OCI-LY7 (cell line): ENCODE results near the gene STATH. TPM values are rescaled to one million over a fixed set of nuclear protein-coding genes. Genes with fewer than 3 reads are reported as not detected.

ENCODE experiments used
- BruUV-seq: library from RNA; stranded (reverse); fragments of 400-500 nt; replicated peaks from 2 replicates; lab custom pipeline; 2021; lab: Mats Ljungman, UMichigan
- CTCF ChIA-PET: fragments of 300-600 bp; sonication (Branson Sonifier 250); formaldehyde crosslinking; loops from one replicate; lab custom pipeline; 2022; ENCODE audit warnings: antibody characterized with exemption; ENCODE audit not compliant: unreplicated experiment; lab: Charles Lee
- POLR2A ChIA-PET: fragments of 300-600 bp; sonication (Branson Sonifier 250); formaldehyde crosslinking; loops from one replicate; lab custom pipeline; 2022; ENCODE audit warnings: antibody characterized with exemption; lab: Charles Lee
- DNase-seq: peaks from one replicate; pipeline ENCODE4 v3.0.0-alpha.2; 2015; ENCODE audit warnings: low spot score
- H2AFZ ChIP-seq: fragments of 200-600 bp; sonication (generic), shearing (Covaris generic); 2 replicates; pipeline ENCODE4 v1.6.1; 2014; ENCODE audit warnings: mild to moderate bottlenecking, antibody characterized with exemption, low read length, moderate library complexity
- H3K27ac ChIP-seq: fragments of 200-600 bp; sonication (generic); 2 replicates; pipeline ENCODE4 v1.5.1; 2014; ENCODE audit warnings: mixed run types, low read depth, mild to moderate bottlenecking, moderate library complexity, low read length, inconsistent platforms; ENCODE audit not compliant: poor library complexity, severe bottlenecking
- H3K36me3 ChIP-seq: fragments of 200-600 bp; sonication (generic); 2 replicates; pipeline ENCODE4 v1.6.1; 2014; ENCODE audit warnings: mild to moderate bottlenecking, antibody characterized with exemption, low read length, moderate library complexity, mixed read lengths; ENCODE audit not compliant: insufficient read depth
- H3K4me1 ChIP-seq: fragments of 200-600 bp; sonication (generic); 2 replicates; pipeline ENCODE4 v1.5.1; 2014; ENCODE audit warnings: mild to moderate bottlenecking, low read length; ENCODE audit not compliant: insufficient read depth, poor library complexity, severe bottlenecking
- H3K4me2 ChIP-seq: fragments of 200-600 bp; sonication (generic); 2 replicates; pipeline ENCODE4 v1.6.1; 2014; ENCODE audit warnings: mild to moderate bottlenecking, low read length
- H3K4me3 ChIP-seq: fragments of 200-600 bp; sonication (generic); 2 replicates; pipeline ENCODE4 v1.5.1; 2014; ENCODE audit warnings: mild to moderate bottlenecking, low read depth, low read length; ENCODE audit not compliant: poor library complexity, severe bottlenecking
- H3K79me2 ChIP-seq: fragments of 200-600 bp; sonication (generic); 2 replicates; pipeline ENCODE4 v1.6.1; 2016; ENCODE audit warnings: low read depth, mild to moderate bottlenecking, low read length, moderate library complexity, mixed read lengths; ENCODE audit not compliant: insufficient read depth
- H3K9me2 ChIP-seq: fragments of 200-600 bp; sonication (generic); 2 replicates; pipeline ENCODE4 v1.6.1; 2016; ENCODE audit warnings: mild to moderate bottlenecking, low read length, mixed read lengths; ENCODE audit not compliant: insufficient read depth
- H3K9me3 ChIP-seq: fragments of 200-600 bp; sonication (generic); 2 replicates; pipeline ENCODE4 v1.6.1; 2014; ENCODE audit warnings: mild to moderate bottlenecking, mixed run types, low read length, mixed read lengths
- H4K20me1 ChIP-seq: fragments of 200-600 bp; sonication (generic); 2 replicates; pipeline ENCODE4 v1.6.1; 2014; ENCODE audit warnings: mild to moderate bottlenecking, antibody characterized with exemption, low read length, moderate library complexity, mixed read lengths; ENCODE audit not compliant: insufficient read depth
- EZH2phosphoT487 ChIP-seq: fragments of 200-600 bp; sonication (generic); IDR thresholded peaks from 2 replicates; pipeline ENCODE4 v1.6.1; 2018; ENCODE audit warnings: low read depth, borderline replicate concordance, mild to moderate bottlenecking, mixed run types, antibody characterized with exemption, low read length, moderate library complexity, mixed read lengths
- intact Hi-C: fragments of 100-400 bp; cut with micrococcal nuclease; formaldehyde crosslinking; loops from one replicate; pipeline ENCODE4 v1.10.0; 2022; ENCODE audit not compliant: unreplicated experiment
- total RNA-seq, 2 experiments: library from RNA; depleted of rRNA in 1 of 2; stranded (reverse); fragments of >200 nt in 1 of 2; shearing (Covaris generic) in 1 of 2; gene quantifications; 2 replicates each; pipeline ENCODE4 v1.2.3, GENCODE V29; 2014 to 2022
- TF ChIP-seq, protein P1 (sequence below): fragments of 200-600 bp; sonication (generic); conservative IDR thresholded peaks from 2 replicates; pipeline ENCODE4 v1.5.1; 2014; ENCODE audit warnings: mild to moderate bottlenecking, antibody characterized with exemption, low read length, moderate library complexity, mixed read lengths

Gene STATH
- total RNA-seq, 2 experiments from 2014 or later: not detected

DNA sequence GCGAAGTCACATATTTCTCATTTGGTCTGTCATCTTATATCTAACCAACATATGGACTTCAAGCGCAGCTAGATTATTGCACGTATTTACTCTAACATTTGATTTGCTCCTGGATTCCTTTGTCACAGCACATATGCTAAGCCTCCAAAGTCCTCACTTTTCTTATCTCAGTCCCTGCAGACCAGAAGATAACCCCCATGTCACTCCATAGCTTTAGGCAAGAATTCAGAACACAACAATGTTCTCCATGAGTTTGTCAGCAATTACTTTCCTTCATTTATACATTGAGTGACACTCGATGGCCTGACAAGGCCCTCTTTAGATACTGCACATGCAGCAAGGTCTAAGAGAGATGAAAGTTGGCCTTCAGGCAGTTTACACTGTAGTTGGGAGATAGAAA is 4.8 kb upstream of the STATH start:
- no peaks in the 10 kb centered on the region for H3K9me3 ChIP-seq
- H3K4me3 ChIP-seq: no peak overlapping the region
- H4K20me1 ChIP-seq: no peaks in the 10 kb centered on the region
- DNase-seq: no peak
- H3K27ac ChIP-seq: no peak overlapping the region
- BruUV-seq: no TSS peak
- H3K79me2 ChIP-seq: no peaks in the 10 kb centered on the region
- ChIA-PET POLR2A (no interaction called here), CTCF (no interaction called here)
- H3K4me2 ChIP-seq: no peak overlapping the region
- intact Hi-C loops: no loop called here
- H3K36me3 ChIP-seq: no peaks in the 10 kb centered on the region
- no peak overlapping the region for H2AFZ ChIP-seq
- TF ChIP-seq, protein P1, sequence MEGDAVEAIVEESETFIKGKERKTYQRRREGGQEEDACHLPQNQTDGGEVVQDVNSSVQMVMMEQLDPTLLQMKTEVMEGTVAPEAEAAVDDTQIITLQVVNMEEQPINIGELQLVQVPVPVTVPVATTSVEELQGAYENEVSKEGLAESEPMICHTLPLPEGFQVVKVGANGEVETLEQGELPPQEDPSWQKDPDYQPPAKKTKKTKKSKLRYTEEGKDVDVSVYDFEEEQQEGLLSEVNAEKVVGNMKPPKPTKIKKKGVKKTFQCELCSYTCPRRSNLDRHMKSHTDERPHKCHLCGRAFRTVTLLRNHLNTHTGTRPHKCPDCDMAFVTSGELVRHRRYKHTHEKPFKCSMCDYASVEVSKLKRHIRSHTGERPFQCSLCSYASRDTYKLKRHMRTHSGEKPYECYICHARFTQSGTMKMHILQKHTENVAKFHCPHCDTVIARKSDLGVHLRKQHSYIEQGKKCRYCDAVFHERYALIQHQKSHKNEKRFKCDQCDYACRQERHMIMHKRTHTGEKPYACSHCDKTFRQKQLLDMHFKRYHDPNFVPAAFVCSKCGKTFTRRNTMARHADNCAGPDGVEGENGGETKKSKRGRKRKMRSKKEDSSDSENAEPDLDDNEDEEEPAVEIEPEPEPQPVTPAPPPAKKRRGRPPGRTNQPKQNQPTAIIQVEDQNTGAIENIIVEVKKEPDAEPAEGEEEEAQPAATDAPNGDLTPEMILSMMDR: no peak
- no peak for TF ChIP-seq EZH2phosphoT487
- H3K9me2 ChIP-seq: no peaks in the 10 kb centered on the region
- H3K4me1 ChIP-seq: no peaks in the 10 kb centered on the region

DNA sequence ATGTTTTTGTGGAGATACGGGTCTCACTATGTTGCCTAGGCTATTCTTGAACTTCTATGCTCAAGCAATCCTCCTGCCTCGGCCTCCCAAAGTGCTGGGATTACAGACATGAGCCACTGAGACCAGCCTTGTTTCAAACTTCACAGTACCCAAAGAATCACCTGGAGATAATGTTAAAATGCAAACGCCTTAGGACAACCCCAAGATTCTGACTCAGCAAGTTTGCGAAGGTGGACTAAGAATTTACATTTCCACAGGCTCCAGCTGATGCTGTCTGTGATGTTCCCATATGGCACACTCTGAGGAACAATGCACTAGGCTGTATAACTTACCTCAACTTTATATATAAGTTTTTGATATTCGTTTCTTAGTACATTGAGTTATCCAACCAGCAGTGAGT is 984 bp upstream of the STATH start:
- ChIA-PET POLR2A (interaction anchor here (0.5 kb wide), 1 partner anchor 24 kb away, joined by 3 read pairs; no protein-coding TSS in a partner anchor), CTCF (no interaction called here)
- Histone ChIP-seq H3K4me2 (no peak overlapping the region), H3K79me2 (no peaks in the 10 kb centered on the region), H3K27ac (no peak overlapping the region), H3K9me3 (no peaks in the 10 kb centered on the region), H3K9me2 (no peaks in the 10 kb centered on the region), H3K4me1 (no peaks in the 10 kb centered on the region), H3K36me3 (no peaks in the 10 kb centered on the region), H4K20me1 (no peaks in the 10 kb centered on the region), H3K4me3 (no peak overlapping the region), H2AFZ (no peak overlapping the region)
- no peak for DNase-seq
- intact Hi-C loops: no loop called here
- TF ChIP-seq EZH2phosphoT487: no peak
- TF ChIP-seq, protein P1: no peak
- BruUV-seq: no TSS peak

DNA sequence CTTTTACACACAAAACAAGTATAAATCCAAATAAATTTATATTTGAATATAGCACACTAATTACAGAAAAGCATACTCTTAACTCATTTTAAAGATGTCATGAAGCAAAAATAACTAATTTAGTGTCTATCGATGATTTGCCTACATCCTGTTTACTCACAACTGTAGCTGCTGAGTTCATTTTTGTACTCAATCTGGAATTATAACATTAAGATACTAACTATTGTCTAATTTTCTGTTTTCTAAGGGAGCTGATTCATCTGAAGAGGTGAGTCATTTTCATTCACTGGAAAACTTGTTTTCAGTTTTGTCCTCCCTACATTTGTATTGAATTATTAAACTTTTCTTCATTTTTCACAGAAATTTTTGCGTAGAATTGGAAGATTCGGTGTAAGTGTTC is 3.7 kb downstream of the STATH start:
- no peak overlapping the region for H3K27ac ChIP-seq
- no peaks in the 10 kb centered on the region for H4K20me1 ChIP-seq
- no peak overlapping the region for H2AFZ ChIP-seq
- no peaks in the 10 kb centered on the region for H3K9me2 ChIP-seq
- no peaks in the 10 kb centered on the region for H3K4me1 ChIP-seq
- POLR2A ChIA-PET: no interaction called here
- H3K9me3 ChIP-seq: no peaks in the 10 kb centered on the region
- no peak for DNase-seq
- H3K4me2 ChIP-seq: no peak overlapping the region
- H3K36me3 ChIP-seq: no peaks in the 10 kb centered on the region
- H3K79me2 ChIP-seq: no peaks in the 10 kb centered on the region
- no peak for TF ChIP-seq EZH2phosphoT487
- TF ChIP-seq, protein P1: no peak
- BruUV-seq: no TSS peak
- no peak overlapping the region for H3K4me3 ChIP-seq
- intact Hi-C loops: no loop called here
- CTCF ChIA-PET: no interaction called here
